ENCODE results near the gene STAC2.

Gene STAC2

GRCh38 chr17:39209317-39210092 is 16.2 kb downstream of the STAC2 start:
- DNase-seq, result peak; percentile 76 to 81

DNA sequence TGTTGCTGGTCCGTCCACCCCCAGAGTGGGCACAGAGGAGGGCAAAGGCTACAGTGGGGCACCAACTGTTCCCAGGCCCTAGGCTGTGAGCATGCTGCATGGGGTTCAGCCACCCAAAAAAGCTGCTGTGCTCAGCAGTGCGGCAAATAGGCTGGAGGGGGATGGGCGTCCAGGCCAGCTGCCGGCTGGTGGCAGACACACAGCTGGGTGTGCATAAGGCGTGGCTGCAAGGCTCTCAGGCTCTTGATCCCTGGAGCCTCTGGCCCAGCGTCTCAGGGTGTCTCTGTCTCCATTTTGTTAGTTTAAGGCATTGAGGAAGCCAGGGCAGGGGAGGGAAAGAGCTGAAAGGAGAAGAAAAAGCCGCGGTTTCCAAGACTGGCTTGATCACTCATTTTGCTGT is 16.9 kb downstream of the STAC2 start:
- peak in 1 of 2 donors; percentile 73 for DNase-seq

DNA sequence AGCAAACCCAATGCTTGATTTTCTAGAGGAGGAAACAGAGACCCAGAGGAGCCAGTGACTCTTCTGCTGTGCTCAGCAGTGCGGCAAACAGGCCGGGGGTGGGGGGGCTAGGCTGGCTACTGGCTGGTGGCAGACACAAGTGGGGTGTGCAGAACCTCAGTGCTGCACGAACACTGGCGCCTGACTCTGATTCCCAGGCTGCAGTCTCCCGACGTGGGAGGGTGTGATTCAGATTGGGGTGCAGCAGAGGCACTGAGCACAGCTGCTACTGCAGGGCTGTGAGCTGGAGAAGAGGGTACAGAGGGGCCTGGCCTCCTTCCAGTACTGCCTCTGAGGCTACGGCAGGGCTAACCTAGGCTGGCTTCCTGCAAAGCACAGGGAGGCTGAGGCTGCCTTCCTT is 17.6 kb downstream of the STAC2 start:
- DNase-seq, result no peak

DNA sequence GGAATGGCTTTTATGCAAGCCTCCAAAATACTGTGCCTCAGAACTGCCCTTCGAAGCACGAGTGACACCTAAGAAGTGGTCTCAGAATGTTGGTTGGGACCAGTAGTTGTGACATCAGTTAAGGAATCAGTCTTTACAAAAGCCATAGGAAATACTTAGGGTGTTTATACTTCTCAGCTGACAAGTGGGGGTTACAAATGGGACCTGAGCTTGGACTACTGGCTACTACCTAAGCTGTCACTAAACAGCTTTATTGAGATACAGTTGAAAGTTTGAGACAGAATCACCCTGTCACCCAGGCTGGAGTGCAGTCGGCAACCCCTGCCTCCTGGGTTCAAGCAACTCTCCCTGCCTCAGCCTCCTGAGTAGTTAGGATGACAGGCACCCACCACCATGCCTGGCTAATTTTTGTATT is 20.6 kb downstream of the STAC2 start:
- DNase-seq, result no peak

DNA sequence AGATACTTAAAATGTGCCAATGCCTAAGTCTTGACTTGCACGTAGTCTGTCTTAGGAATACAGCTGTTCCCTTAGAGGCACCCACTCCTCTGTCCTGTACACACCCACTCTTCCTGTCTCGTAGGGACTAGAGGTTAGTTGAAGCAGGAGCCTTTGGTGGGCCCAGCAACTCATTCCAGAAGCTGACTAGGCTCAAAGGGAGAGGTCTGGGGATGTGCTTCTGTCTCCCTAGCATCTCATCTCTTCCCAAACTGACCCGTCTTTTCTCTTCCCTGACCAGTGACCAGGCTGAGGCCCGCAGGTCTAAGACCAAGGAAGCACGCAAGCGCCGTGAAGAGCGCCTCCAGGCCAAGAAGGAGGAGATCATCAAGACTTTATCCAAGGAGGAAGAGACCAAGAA is 21.5 kb downstream of the STAC2 start:
- DNase-seq, result no peak

GRCh38 chr17:39200957-39201510 is 24.7 kb downstream of the STAC2 start:
- no peak for DNase-seq

DNA sequence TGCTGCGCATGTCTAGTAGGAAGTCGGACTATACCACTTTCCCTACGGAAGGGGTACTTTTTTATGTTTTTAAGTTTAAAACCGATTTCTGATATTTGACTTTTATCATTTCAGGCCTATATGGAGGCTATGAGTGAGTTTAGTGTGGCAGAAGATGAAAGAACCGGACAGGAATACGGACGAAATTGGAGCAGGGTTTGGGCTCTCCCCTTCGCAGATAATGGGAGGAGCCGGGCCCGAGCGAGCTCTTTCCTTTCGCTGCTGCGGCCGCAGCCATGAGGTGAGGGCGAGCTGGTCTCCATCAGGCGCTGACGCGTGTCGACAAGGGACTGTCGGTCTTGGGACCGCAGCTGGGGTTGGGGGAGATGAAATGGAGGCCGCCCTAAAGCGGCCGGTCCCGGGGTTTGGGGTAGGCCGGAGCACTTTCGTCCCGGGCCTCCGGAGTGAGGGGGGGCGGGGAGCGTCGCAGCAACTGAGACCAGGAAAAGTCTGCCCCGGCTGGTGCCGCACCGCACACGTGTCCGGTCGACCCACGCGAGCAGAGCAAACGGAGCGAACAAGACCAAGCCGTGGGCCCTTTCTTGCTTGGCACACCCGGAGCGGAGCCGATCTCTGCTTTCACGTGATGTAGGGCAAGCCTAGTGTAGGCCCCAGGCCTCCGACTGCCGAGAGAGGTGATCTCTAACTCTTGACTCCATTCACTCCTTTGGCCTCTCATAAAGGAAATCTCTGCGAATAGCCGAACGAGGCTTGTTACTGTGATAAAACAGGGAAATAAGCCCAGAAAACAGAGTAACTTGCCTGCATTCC is 25.5 kb downstream of the STAC2 start, which contains the start of gene RPL19:
RPL19 (plus strand) TSS at position 214 of the 810 bp plus-strand sequence; CDS start at position 276, 62 bp downstream.
- DNase-seq, result peak in 1 of 2 donors; percentile 82

- DNase-seq, result peak; percentile 90 to 92
Observed at GRCh38 chr17:39199820-39200069, 26.0 kb downstream of the STAC2 start.

- no peak for DNase-seq
Observed at GRCh38 chr17:39198186-39198566, 27.6 kb downstream of the STAC2 start.

DNA sequence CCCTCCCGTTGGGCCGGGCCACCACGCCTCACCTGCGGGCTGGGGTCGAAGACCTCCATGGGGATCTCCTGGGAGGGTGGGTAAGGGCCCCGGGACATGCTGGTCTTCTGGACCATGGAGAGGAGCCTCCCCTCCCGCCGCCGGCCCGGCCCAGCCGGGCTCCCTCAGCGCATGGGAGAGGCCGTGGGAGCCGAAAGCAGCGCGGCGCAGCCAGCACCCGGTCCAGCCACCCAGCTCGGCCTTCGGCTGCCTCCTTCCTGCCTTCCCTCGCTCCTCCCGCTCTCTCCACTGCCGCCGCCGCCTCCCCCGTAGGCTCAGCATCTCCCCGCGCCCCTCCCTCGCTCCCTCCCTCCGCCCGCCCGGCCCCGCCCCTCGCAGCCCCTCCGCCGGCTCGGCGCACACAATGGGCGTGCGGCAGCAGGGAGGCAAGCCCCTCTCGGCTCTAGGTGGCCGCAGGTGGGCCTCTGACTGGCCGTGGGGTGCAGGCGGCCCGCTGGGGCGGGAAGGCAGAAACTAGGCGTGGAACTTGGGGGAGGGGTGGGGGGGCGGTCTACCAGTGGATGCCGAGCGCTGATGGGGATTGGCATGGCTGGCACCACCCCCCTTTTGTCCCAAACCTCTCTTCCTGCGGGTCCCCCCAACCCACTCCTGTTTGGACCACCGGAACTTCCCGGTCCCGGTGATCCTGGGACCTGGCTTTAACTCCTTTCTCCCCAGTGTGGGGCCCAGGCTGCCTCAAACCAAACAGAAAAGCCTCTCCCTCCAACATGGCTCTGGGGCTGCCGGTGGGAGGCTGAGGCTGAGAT is 28.2 kb downstream of the STAC2 start, which contains the start of gene CACNB1:
CACNB1 (minus strand) TSS at position 290 of the 806 bp plus-strand sequence; CDS start at position 116, 174 bp downstream.
- DNase-seq, result peak; percentile 44 to 69

DNA sequence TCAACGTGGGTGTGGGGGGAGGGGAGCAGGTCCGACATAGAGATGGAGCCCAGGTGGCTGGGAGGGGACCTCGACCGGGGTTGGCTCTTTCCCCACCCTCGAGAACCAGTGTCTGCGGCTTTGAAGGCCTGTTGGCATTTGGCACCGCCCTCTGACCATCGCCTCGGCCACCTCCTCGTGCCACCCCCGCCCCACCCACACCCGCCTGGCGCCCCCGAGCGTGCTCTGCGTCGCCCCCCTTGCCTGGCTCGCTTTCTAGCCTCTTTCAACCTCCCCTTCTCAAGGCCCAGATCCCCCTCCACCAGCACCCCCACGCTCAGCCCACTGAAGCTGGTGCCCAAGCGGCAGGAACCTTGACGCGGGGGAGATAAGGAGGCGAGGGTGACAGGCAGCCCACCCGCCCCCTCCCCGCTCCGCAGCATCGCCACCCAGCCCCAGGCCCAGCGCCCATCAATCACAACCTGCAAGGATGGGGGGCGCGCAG is 28.9 kb downstream of the STAC2 start:
- peak in 1 of 2 donors; percentile 17 for DNase-seq

- DNase-seq, result no peak
Observed at GRCh38 chr17:39196241-39196807, 29.4 kb downstream of the STAC2 start.

DNA sequence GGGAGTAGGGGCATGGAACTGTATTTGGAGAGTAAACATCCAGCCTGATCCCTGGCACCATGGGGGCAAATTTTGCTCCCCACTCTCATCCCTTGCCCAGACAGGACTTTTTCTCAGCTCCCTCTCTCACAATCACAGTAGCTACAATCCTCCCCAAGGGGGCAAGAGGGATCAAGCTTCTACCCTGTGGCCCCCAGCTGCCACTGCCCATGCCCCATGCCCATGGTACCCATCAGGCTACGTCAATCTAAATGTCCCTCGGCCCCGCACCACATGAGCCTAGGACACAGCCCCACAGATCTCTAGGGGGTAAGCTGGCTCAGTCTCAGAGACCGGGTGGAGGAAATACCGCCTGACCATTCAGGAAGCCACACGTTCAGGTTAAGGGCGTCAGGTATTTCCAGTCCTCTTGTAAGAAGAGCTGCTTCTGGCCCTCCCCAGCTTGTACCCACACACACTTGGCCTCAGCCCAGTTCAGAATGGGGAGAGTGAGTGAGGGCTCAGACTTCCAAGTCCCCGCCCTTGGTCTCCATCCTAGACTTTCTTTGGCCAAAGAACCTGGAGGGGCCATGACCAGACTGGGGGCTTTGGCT is 30.1 kb downstream of the STAC2 start:
- DNase-seq, result peak; percentile 24 to 37

GRCh38 chr17:39194985-39195524 is 30.7 kb downstream of the STAC2 start:
- no peak for DNase-seq

DNA sequence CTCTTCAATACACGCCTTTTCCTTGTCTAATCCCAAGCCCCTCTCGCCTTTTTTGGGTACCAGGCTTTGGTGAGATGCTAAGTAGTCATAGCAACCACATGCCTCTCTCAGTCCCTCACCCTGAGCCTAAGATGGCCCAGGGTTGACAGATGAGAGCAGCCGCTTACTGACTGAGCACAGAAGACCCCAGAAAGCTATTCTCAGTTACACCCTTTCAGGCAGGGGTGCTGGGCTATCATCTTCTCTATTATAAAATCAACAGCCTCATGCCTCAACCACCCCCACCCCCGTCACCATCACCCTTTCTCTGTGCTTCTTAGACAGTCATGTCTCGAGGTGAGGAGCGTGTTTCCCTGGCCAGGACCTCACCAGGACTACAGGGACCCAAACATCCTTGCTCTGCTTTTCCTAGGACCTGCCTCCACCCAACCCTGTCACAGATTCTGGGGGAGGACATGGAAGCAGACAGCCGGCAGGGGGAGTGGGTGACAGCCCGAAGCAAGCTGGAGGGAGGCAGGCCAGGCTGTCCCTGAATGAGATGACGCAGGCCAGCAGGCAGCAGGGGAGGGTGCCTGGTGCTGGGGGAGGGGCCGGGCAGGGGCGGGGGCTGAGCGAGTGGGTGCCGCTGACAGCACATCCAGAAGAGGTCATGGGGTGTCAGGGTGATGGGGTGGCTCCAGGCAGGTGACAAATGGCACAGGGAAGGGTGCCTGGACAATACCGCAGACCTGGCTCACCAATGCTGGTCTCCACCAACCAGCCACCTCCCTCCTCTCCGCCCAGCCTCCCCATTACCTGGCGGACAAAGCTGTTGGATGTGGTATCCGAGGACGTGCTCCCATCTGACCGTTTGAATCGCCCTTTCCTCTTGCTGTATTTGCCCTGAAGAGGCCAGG is 31.4 kb downstream of the STAC2 start:
- no peak for DNase-seq

DNA sequence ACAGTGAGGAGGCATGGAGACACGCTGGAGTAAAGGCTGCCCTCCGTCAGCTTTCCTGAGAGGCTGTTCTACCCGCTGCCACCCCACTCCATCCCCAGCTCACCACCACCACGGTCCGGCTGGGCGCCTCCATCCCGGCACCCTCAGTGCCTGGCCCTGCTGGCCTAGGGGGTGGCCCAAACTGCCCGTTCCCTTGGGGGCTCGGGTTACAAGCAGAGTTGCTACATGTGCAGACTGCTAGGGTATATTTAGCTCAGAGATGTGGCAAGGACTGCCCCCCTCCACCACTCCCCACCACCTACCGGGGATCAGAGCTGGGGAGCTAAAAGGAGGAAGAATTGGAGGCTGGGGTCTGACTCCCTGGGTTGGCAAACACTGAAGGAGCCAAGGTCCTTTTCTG is 32.4 kb downstream of the STAC2 start:
- DNase-seq, result no peak

GRCh38 chr17:39192901-39193300 is 32.8 kb downstream of the STAC2 start:
- no peak for DNase-seq

DNA sequence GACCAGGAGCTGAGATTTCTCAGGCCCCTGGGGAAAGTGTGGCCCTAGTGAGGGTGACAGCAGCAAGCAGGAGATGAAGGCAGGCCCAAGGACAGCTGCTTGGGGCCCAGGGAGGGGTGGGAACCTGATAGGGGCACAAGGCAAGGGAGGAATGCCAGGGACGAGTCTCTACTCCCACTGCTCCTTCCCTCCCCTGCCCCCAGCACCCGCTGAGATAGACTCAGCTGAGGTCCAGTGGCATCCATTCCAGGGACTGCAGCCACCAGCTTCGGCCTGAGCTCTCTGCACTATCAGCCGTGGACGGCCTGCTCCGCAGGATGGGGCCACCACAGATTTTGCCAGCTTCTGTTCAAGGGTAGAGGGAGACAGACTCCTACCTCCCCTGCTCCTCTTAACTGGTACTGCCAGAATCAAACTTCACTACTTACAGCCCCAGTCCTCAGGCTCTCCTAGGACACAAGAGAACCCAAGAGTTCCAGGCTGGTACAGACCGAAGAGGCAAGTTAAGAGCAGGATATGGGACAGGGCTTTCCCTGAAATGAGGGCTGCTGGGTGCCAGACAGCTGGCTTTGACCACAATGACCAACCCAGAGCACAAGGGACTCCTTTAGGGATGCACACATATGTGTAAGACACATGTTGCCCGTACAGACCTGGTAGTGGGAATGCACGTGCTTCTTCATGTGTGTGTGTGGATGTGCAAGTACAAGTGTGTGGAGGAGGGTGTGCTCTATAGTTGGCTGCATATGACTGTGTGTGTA is 33.8 kb downstream of the STAC2 start:
- no peak for DNase-seq

DNA sequence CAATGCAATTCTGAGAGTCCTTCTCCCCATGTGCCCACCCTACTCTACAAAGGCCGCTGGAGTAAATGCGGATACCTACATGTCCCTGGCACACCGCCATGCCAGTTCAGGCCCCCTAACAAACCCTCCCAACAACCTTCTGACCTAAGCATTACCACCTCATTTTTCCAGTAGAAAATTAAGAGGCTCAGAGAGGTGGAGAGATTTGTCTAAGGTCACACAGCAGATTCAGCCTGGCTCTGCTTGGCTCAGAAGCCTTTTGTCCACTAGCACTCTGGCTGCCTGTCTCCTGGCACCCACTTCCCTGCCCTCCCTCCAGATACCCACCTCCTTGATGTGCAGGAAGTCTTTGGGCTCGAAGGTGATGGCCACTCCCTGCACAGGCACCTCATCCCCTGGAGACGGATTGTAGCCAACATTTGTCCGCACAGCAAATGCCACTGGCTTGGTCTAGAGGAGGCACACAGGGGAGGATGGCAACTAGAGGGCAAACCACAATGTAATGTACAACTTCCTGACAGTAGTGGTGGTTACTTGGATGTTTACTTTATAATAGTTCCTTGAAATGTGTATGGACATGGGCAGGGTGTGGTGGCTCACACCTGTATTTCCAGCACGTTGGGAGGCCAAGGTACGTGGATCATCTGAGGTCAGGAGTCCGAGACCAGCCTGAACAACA is 38.5 kb downstream of the STAC2 start:
- no peak for DNase-seq
